Stimulated activated CD4-positive, alpha-beta T cell treated with anti-CD3 and anti-CD28 coated beads, TNF-alpha, amount 100 ng/mL, for 1 hour (primary cell): ENCODE measurements around the gene PNKP.
A peak's percentile ranks its signal among the peaks of the same experiment; 100 is the strongest.

Source experiments
- DNase-seq, 3 donors: peaks; one replicate each; pipeline ENCODE4 v3.0.0-alpha.2; 2020; ENCODE audit warnings: low read depth in 3 of 3, low spot score in 1 of 3

Gene PNKP

GRCh38 chr19:49860336-49861102 is 6.9 kb downstream of the PNKP start:
- DNase-seq, result no peak

DNA sequence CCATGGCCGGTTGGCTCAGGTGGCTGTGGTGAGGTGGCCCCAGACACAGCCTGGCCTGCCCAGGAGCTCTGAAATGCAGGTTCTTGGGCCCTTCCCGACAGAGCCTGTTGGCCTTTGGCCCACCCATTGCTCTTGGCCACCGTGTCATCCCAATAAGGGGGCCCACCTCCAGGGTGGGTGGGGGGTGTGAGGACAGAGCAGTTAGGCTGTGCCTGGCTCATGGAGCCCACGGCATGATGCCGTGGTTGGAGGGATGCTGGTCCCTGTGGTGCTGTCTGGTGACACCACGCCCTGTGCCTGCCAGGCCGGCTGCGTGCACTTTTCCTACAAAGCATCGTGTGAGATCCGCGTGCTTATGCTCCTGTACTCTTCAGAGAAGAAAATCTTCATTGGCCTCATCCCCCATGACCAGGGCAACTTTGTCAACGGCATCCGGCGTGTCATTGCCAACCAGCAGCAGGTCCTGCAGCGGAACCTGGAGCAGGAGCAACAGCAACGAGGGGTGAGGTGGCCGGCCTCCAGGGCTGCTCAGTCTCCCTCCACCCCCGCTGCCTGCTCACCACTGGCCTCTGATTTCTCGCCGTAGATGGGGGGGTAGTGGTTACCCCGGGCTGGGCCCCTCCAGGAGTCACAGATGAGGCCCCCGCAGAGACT is 7.6 kb downstream of the PNKP start:
- DNase-seq, result no peak

GRCh38 chr19:49858088-49858985 is 9.0 kb downstream of the PNKP start:
- no peak for DNase-seq

DNA sequence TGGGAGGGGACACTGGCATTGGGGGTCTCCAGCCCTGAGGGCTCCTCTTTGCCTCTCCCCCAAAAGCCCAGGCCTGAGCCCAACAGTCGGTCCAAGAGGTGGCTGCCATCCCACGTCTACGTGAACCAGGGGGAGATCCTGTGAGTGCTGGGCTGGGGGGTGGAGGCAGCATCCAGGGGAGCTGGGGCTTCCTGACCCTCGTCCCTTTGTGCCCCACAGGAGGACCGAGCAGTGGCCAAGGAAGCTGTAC is 9.6 kb downstream of the PNKP start:
- no peak for DNase-seq

DNA sequence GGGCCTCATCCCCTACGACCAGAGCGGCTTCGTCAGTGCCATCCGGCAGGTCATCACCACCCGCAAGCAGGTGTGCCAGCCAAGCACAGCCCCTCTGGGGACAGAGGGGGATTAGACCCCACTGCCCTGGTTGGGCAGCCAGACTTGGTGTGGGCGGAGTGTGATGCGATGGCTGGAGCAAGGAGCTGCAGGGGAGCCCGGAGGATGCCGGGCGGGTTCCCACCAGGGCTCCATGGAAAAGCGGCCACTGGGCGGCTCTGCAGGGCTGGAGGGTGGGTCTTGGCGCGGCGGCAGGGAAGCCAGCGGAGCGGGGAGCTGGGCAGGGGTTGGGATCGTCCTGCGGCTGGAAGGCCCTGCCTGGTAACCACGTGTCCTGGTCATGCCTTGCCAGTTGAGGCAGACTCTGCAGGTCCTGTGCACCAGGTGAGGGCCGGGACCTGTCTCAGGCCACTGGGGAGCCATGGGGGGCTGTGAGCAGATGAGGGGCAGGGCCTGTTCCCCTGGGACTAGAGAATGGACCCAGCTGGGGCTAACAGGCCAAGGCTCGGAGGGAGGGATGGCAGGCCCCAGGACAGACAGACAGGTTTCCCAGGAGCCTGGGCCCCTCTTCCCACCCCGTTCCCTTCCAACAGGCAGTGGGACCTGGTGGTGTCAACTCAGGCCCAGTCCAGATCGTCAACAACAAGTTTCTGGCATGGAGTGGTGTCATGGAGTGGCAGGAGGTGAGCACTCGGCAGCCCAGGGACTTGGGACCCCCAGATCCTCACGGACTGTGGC is 10.1 kb downstream of the PNKP start:
- no peak for DNase-seq

- DNase-seq, result no peak
These were observed 10.8 kb downstream of the PNKP start for GRCh38 chr19:49856574-49857021.

DNA sequence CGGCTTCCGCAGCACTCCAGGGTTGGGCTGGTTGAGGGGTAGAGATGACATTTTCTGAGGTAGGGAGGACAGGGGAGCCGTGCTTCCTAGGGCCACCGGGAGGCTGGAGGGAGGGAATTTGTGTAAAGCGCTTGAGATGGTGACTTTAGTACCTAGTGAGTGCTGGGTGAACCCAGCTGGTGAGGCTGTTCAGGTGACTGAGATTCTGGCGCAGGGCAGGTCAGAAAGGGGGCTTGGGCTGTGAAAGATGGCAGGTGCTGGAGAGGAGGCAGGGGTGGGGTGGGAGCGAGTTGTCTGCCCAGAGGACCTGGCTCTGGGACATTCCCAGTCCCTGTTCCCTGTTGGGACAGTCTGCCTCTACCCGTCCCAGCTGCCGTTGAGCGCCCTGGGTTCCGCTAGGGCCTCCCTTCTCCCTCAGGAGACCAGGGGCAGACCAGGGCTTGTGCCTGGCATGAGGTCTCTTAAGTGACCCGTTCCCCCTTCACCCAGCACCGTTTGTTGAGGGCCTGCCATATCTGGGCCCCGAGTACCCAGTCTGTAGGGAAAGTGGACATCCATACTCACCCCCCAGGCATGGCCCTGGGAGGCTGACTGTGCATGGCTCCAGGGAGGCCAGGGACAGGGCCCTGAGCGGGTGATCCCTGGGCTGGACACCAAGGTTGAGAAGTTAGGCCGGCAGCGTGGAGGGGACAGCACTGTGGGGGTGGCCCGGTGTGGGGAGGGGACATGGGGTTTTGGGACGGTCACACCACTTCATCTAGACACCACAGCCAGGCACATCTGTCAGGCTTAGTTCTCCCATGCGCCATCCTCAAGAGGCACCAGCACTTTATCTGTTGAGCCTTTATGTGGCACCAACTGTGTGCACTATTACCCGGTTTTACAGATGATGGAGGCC is 11.5 kb downstream of the PNKP start:
- no peak for DNase-seq

GRCh38 chr19:49855277-49855675 is 12.1 kb downstream of the PNKP start:
- DNase-seq, result no peak

- DNase-seq, result no peak
These were observed 12.8 kb downstream of the PNKP start for GRCh38 chr19:49854378-49855263.

- no peak for DNase-seq
These were observed 13.5 kb downstream of the PNKP start for GRCh38 chr19:49853852-49854377.

DNA sequence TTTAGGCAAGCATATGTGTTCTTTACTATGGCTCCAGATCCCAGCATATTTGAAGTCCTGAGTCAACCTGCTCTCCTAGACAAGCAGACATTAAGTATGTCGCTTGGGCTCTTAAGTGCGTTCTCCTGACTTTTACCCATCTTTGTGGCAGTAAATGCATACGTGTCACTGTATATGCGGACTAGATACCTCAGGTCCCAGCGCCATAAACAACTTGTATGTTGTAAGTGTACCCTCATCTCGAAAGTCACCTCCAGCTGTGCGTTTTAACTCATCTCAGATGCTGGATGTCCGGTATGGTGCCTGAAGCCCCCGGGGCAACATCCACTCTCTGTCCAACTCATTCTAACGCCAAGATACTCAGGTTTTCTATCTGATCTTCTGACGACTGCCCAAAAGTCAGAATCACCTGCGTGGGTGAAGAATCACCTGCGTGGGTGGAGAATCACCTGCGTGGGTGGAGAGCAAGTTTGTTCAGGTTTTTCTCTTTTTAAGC is 14.7 kb downstream of the PNKP start:
- no peak for DNase-seq

DNA sequence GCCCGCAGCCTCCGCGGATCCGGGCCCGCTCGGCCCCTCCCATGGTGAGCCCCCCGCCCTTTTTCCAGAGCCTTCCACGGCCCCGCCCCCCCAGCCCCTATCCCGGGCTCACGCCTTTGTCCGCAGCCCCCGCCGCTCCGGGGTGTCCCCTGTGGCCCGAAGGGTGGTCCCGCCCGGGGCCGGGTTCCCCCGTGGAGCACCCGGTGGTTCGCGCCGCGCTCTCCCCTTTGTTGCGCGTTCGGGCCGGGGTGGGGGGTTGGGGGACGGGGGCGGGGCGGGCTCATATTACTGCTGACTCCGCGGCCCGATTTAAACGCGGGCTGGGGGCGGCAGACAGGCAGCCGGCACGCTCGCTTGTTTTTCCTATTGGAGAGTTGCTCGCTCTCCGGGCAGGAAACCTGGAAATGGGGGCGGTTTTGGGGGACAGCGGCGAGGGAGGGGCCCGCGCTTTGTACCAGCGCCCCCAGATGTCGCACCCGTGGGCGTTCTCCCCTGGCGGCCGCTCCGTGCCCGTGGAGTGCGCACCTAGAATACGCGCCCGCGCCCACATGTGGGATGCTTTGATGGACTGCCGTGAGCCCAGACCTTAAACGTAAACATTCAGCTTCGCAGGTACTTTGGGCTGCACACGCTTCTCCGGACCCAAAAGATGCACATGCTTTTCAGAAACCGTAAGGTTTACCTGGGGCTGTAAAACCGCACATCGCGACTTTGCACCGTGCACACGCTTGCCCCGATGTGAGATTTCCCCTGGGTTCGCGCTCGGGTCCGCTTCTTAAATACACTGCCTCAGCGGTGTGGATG is 15.7 kb downstream of the PNKP start:
- DNase-seq, result no peak

DNA sequence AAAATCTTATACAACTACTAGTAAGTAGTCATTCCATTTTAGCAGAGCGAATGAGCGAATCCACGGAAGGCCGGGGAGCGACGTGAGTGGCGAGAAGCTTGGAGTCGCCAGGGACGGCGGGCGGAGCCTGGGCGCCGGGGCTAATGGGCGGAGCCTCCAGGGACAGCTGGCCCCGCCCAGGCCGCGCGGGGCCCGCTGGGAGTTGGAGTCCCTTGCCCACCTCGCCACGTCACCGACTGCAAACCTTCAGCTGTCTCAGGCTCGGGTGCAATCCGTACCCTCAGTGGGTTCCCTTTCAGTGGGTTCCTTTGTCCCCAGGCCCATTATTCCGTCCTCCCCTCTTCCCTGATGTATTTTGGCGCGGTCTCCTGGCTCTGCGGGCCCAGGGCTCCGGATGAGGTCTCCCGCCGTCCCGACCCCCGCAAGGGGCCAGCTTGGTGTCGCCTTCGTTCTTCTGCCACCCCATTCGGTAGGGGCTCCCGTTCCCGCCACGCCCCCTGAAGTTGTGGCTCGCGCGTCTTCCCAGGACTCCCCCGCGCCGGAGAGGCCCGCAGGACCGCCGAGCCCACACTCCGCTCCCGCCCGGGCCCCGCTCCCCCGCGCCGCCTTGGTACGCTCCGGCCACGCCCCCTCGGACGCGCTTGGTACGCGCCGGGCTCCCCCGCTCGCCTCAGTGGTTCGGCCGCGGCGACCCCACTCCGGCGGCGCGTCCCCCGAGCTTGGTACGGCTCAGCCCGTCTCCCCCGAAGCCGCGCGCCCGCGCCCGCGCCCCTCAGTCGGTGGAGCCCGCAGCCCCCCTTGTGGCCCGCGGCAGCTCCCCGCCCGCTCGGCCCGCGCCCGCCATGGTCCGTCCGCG is 16.7 kb downstream of the PNKP start, which contains the start of gene PTOV1:
TSS of gene PTOV1 (plus strand) at position 673 of the 856 bp plus-strand sequence.
- peak; percentile 72 to 87 (median 73) for DNase-seq

DNA sequence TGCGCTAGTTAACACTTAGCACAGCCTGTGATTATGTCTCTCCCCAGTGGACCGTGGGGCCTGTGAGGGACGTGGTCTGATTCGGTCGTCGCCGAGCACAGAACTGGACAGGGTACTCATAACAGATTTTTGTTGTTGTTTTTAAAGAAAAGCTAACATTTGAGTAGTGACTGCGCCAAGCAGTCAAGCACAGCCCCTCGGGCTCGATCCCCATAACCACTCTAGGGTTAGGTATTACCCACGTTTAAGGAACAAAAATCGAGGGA is 17.2 kb downstream of the PNKP start:
- no peak for DNase-seq

DNA sequence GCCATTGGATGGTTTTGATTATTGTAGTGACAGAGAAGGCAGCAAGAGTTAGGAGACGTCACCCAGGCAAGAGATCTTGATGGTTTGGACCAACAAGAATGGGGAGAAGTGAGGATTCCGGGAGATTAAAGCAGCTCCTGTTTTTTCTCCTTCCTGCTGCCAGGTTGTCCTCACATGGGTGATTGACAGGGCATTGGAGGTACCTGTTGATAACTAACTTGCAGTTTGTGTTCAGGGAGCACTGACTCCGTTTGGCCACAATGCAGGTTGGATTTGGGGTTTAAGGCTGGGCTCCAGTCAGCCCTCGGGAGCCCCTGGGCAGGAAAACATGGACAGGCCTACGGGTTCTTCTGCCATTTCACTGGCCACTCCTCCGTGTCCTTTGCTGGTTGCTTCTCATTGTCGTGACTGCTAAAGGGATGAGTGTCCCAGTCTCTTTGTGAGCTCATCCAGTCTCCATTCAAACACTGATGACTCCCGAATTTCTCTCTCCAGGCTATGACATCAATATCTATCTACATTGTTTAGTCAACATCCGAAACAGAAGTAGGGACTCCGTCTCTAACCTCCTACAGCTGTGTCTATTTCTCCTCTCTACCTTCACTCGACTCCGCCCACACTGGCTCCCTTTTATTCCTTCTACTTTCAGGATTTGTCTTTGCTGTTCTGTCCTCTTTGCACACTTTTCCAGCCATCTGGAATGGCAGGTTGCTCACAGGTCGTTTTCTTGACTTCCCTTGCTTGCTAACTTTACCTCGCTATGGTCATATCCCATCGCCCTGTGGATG is 17.7 kb downstream of the PNKP start:
- DNase-seq, result no peak

- DNase-seq, result no peak
These were observed 18.4 kb downstream of the PNKP start for GRCh38 chr19:49848938-49849337.
